DOHH2 (cell line): Measurements from ENCODE around the gene SNX20.

Source experiments
- H3F3A ChIP-seq: fragments of 200-600 bp; sonication (generic), shearing (Covaris generic); 2 replicates; pipeline ENCODE4 v1.6.0; 2016; ENCODE audit warnings: antibody characterized with exemption, mild to moderate bottlenecking; ENCODE audit not compliant: control insufficient read depth, insufficient read depth
- H3K27ac ChIP-seq: fragments of 200-600 bp; sonication (generic); 2 replicates; pipeline ENCODE4 v1.5.1; 2014; ENCODE audit warnings: low read depth, mild to moderate bottlenecking, low read length, moderate library complexity
- H3K27me3 ChIP-seq: fragments of 200-600 bp; sonication (generic); 2 replicates; pipeline ENCODE4 v1.6.1; 2014; ENCODE audit warnings: mild to moderate bottlenecking, low read length, mixed read lengths; ENCODE audit not compliant: control insufficient read depth
- H3K36me3 ChIP-seq: fragments of 200-600 bp; sonication (generic); 2 replicates; pipeline ENCODE4 v1.6.1; 2014; ENCODE audit warnings: mild to moderate bottlenecking, low read length, moderate library complexity, mixed read lengths; ENCODE audit not compliant: control insufficient read depth
- H3K4me1 ChIP-seq: fragments of 200-600 bp; sonication (generic); 2 replicates; pipeline ENCODE4 v1.6.1; 2014; ENCODE audit warnings: mild to moderate bottlenecking, low read length, mixed read lengths; ENCODE audit not compliant: control insufficient read depth
- H3K4me2 ChIP-seq: fragments of 200-600 bp; sonication (generic); 2 replicates; pipeline ENCODE4 v1.6.0; 2014; ENCODE audit warnings: mild to moderate bottlenecking, low read length, moderate library complexity
- H3K4me3 ChIP-seq: fragments of 200-600 bp; sonication (generic); 2 replicates; pipeline ENCODE4 v1.5.1; 2014; ENCODE audit warnings: mild to moderate bottlenecking, low read length, mixed read lengths
- H3K79me2 ChIP-seq: fragments of 200-600 bp; sonication (generic); 2 replicates; pipeline ENCODE4 v1.6.1; 2014; ENCODE audit warnings: mild to moderate bottlenecking, low read length, mixed read lengths; ENCODE audit not compliant: control insufficient read depth
- H3K9me2 ChIP-seq: fragments of 200-600 bp; sonication (generic); replicated peaks from 2 replicates; pipeline ENCODE4 v1.6.1; 2014; ENCODE audit warnings: mild to moderate bottlenecking, low read length, mixed read lengths; ENCODE audit not compliant: control insufficient read depth
- H3K9me3 ChIP-seq: fragments of 200-600 bp; sonication (generic); 2 replicates; pipeline ENCODE4 v1.6.1; 2014; ENCODE audit warnings: antibody characterized with exemption, low read length, mixed read lengths; ENCODE audit not compliant: control insufficient read depth, insufficient read depth
- H4K20me1 ChIP-seq: fragments of 200-600 bp; sonication (generic); 2 replicates; pipeline ENCODE4 v1.6.0; 2014; ENCODE audit warnings: low read depth, mild to moderate bottlenecking, antibody characterized with exemption, low read length, moderate library complexity; ENCODE audit not compliant: control insufficient read depth, insufficient read depth
- EZH2phosphoT487 ChIP-seq: fragments of 200-600 bp; sonication (generic); IDR thresholded peaks from 2 replicates; pipeline ENCODE4 v1.6.1; 2017; ENCODE audit warnings: borderline replicate concordance, mild to moderate bottlenecking, antibody characterized with exemption, low read length, moderate library complexity, mixed read lengths
- TF ChIP-seq, protein P1 (sequence below): fragments of 200-600 bp; sonication (generic); IDR thresholded peaks from one replicate; pipeline ENCODE4 v1.5.1; 2014; ENCODE audit warnings: antibody characterized with exemption, mild to moderate bottlenecking, low read depth, low read length; ENCODE audit not compliant: poor library complexity, severe bottlenecking

Gene SNX20

GRCh38 chr16:50692999-50693781 is 12.1 kb upstream of the SNX20 start, which contains the start of gene NOD2:
Gene NOD2, plus strand, starts transcription at chr16:50693606. Its CDS starts 5,890 bp downstream, at chr16:50699496.
- H3K9me2 ChIP-seq = no peaks in the 10 kb centered on the region
- H3K4me2 ChIP-seq = no peak within 1 kb of the TSS
- no peaks in the 10 kb centered on the region for H4K20me1 ChIP-seq
- H3K4me1 ChIP-seq = no peaks in the 10 kb centered on the region
- no peaks in the 10 kb centered on the region for H3K79me2 ChIP-seq
- no peaks in the 10 kb centered on the region for H3K9me3 ChIP-seq
- TF ChIP-seq, protein P1, sequence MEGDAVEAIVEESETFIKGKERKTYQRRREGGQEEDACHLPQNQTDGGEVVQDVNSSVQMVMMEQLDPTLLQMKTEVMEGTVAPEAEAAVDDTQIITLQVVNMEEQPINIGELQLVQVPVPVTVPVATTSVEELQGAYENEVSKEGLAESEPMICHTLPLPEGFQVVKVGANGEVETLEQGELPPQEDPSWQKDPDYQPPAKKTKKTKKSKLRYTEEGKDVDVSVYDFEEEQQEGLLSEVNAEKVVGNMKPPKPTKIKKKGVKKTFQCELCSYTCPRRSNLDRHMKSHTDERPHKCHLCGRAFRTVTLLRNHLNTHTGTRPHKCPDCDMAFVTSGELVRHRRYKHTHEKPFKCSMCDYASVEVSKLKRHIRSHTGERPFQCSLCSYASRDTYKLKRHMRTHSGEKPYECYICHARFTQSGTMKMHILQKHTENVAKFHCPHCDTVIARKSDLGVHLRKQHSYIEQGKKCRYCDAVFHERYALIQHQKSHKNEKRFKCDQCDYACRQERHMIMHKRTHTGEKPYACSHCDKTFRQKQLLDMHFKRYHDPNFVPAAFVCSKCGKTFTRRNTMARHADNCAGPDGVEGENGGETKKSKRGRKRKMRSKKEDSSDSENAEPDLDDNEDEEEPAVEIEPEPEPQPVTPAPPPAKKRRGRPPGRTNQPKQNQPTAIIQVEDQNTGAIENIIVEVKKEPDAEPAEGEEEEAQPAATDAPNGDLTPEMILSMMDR = no peak
- no peak for TF ChIP-seq EZH2phosphoT487
- no peaks in the 10 kb centered on the region for H3K36me3 ChIP-seq
- H3K4me3 ChIP-seq = no peak within 1 kb of the TSS
- H3F3A ChIP-seq = no peaks in the 10 kb centered on the region
- no peak within 1 kb of the TSS for H3K27ac ChIP-seq
- H3K27me3 ChIP-seq = peaks cover 22% of the 10 kb centered on the region

- H3K4me2 ChIP-seq = no peak overlapping the region
- no peaks in the 10 kb centered on the region for H3K79me2 ChIP-seq
- no peaks in the 10 kb centered on the region for H4K20me1 ChIP-seq
- no peaks in the 10 kb centered on the region for H3K9me3 ChIP-seq
- H3K9me2 ChIP-seq = no peaks in the 10 kb centered on the region
- H3K36me3 ChIP-seq = no peaks in the 10 kb centered on the region
- H3K27ac ChIP-seq = no peak overlapping the region
- TF ChIP-seq EZH2phosphoT487 = no peak
- TF ChIP-seq, protein P1 = no peak
- H3K27me3 ChIP-seq = peaks cover 20% of the 10 kb centered on the region
- no peak overlapping the region for H3K4me3 ChIP-seq
- H3K4me1 ChIP-seq = no peaks in the 10 kb centered on the region
- no peaks in the 10 kb centered on the region for H3F3A ChIP-seq
Measured at GRCh38 chr16:50692644-50692998, 11.5 kb upstream of the SNX20 start.

- TF ChIP-seq, protein P1 = no peak
- TF ChIP-seq EZH2phosphoT487 = no peak
- Histone ChIP-seq H3K4me1 (no peaks in the 10 kb centered on the region), H3K4me2 (no peak overlapping the region), H3K79me2 (no peaks in the 10 kb centered on the region), H4K20me1 (no peaks in the 10 kb centered on the region), H3K9me3 (no peaks in the 10 kb centered on the region), H3F3A (no peaks in the 10 kb centered on the region), H3K27me3 (peaks cover 20% of the 10 kb centered on the region), H3K27ac (no peak overlapping the region), H3K9me2 (no peaks in the 10 kb centered on the region), H3K36me3 (no peaks in the 10 kb centered on the region), H3K4me3 (no peak overlapping the region)
Measured at GRCh38 chr16:50690177-50690576, 9.1 kb upstream of the SNX20 start.
